A673 (cell line): Measurements from ENCODE around the gene KCNRG. TPM values are rescaled to one million over a fixed set of nuclear protein-coding genes. Genes with fewer than 3 reads are reported as not detected.

Source experiments
- BruUV-seq: library from RNA; stranded (reverse); fragments of 400-500 nt; replicated peaks from 2 replicates; lab custom pipeline; 2021; lab: Mats Ljungman, UMichigan
- CTCF ChIA-PET: fragments of 300-600 bp; sonication (Branson Sonifier 250); formaldehyde crosslinking; loops from one replicate; lab custom pipeline; 2022; ENCODE audit warnings: antibody characterized with exemption; lab: Charles Lee
- POLR2A ChIA-PET: fragments of 300-600 bp; sonication (Branson Sonifier 250); formaldehyde crosslinking; loops from one replicate; lab custom pipeline; 2022; ENCODE audit warnings: antibody characterized with exemption; ENCODE audit not compliant: low non-redundant PET; lab: Charles Lee
- DNase-seq: peaks from one replicate; pipeline ENCODE4 v3.0.0-alpha.2; 2015; ENCODE audit warnings: low spot score
- H3K27ac ChIP-seq: fragments of 200-600 bp; sonication (generic); 2 replicates; pipeline ENCODE4 v1.5.1; 2016; ENCODE audit warnings: mixed run types, low read depth, mild to moderate bottlenecking, mixed read lengths, antibody characterized with exemption, low read length; ENCODE audit not compliant: poor library complexity, severe bottlenecking
- H3K27me3 ChIP-seq: fragments of 200-600 bp; sonication (generic); replicated peaks from 2 replicates; pipeline ENCODE4 v1.6.1; 2017; ENCODE audit warnings: mixed run types, low read depth, mild to moderate bottlenecking, mixed read lengths, antibody characterized with exemption, low read length; ENCODE audit not compliant: insufficient read depth, poor library complexity
- H3K36me3 ChIP-seq: fragments of 200-600 bp; sonication (generic); 2 replicates; pipeline ENCODE4 v1.6.1; 2016; ENCODE audit warnings: mixed run types, mild to moderate bottlenecking, mixed read lengths, antibody characterized with exemption, low read length; ENCODE audit not compliant: insufficient read depth, poor library complexity, severe bottlenecking
- H3K4me1 ChIP-seq: fragments of 200-600 bp; sonication (generic); 2 replicates; pipeline ENCODE4 v1.6.1; 2017; ENCODE audit warnings: mixed run types, mild to moderate bottlenecking, mixed read lengths, antibody characterized with exemption, low read length; ENCODE audit not compliant: insufficient read depth, poor library complexity, severe bottlenecking
- H3K4me3 ChIP-seq: fragments of 200-600 bp; sonication (generic); 2 replicates; pipeline ENCODE4 v1.5.1; 2016; ENCODE audit warnings: low read depth, mixed run types, mild to moderate bottlenecking, mixed read lengths, low read length; ENCODE audit not compliant: poor library complexity, severe bottlenecking
- H3K9me3 ChIP-seq: fragments of 200-600 bp; sonication (generic); 2 replicates; pipeline ENCODE4 v1.6.1; 2016; ENCODE audit warnings: mixed run types, low read depth, mild to moderate bottlenecking, mixed read lengths, antibody characterized with exemption, low read length; ENCODE audit not compliant: poor library complexity, severe bottlenecking
- CTCF ChIP-seq: fragments of 300-800, 200-600 bp; sonication (generic); conservative IDR thresholded peaks from 2 replicates; pipeline ENCODE4 v1.5.1; 2017; ENCODE audit warnings: low read depth, mild to moderate bottlenecking, antibody characterized with exemption, low read length, moderate library complexity, mixed read lengths
- EZH2 ChIP-seq: fragments of 200-600 bp; sonication (generic); IDR thresholded peaks from 2 replicates; pipeline ENCODE4 v1.6.1; 2017; ENCODE audit warnings: borderline replicate concordance, low read depth, mild to moderate bottlenecking, mixed read lengths, antibody characterized with exemption, low read length; ENCODE audit not compliant: poor library complexity, severe bottlenecking
- intact Hi-C: fragments of 100-400 bp; cut with micrococcal nuclease; formaldehyde crosslinking; loops from one replicate; pipeline ENCODE4 v1.10.0; 2022; ENCODE audit not compliant: unreplicated experiment
- microRNA-seq: library from miRNA; unstranded; fragments of <30 nt; microRNA quantifications from one replicate; pipeline ENCODE4 v1.2.0, GENCODE V29; 2021
- total RNA-seq: library from RNA; stranded (reverse); gene quantifications from 2 replicates; pipeline ENCODE4 v1.2.3, GENCODE V29; 2021

Gene KCNRG
- total RNA-seq, 1 experiment from 2014 or later, result 2.1 TPM

GRCh38 chr13:50069261-50069660, 54.0 kb downstream of the KCNRG start:
- ChIA-PET CTCF (no interaction called here), POLR2A (no interaction called here)
- Histone ChIP-seq H3K27ac (peak overlapping the region; percentile 6), H3K4me1 (peaks cover 36% of the 10 kb centered on the region), H3K4me3 (no peak overlapping the region), H3K27me3 (no peaks in the 10 kb centered on the region), H3K36me3 (peaks cover 53% of the 10 kb centered on the region), H3K9me3 (no peaks in the 10 kb centered on the region)
- no TSS peak for BruUV-seq
- TF ChIP-seq EZH2 (no peak), CTCF (no peak)
- intact Hi-C loops, result no loop called here
- DNase-seq, result no peak

GRCh38 chr13:50070186-50070585, 54.9 kb downstream of the KCNRG start:
- peaks cover 53% of the 10 kb centered on the region for H3K36me3 ChIP-seq

More at GRCh38 chr13:50070186-50070585, 54.9 kb downstream of the KCNRG start:
- Histone ChIP-seq H3K4me3 (no peak overlapping the region), H3K27ac (peak overlapping the region; percentile 6), H3K4me1 (peaks cover 42% of the 10 kb centered on the region), H3K9me3 (no peaks in the 10 kb centered on the region), H3K27me3 (no peaks in the 10 kb centered on the region)
- ChIA-PET POLR2A (no interaction called here), CTCF (no interaction called here)
- TF ChIP-seq CTCF (no peak), EZH2 (no peak)
- BruUV-seq, result no TSS peak
- intact Hi-C loops, result no loop called here
- no peak for DNase-seq

Small RNA genes lying within 50 kb of the gene (microRNA-seq; reads per million reads assigned to microRNA genes)
- gene MIR15A (13,175 reads per million, percentile 97 among the genes with 10 or more reads in this experiment), gene MIR16-1 (1,323 reads per million, percentile 84 among the genes with 10 or more reads in this experiment), gene MIR3613 (33.7 reads per million, percentile 50 among the genes with 10 or more reads in this experiment)

Other genes with a start within 250 kb of the KCNRG start
- gene KPNA3, start 222.8 kb upstream of the KCNRG start, total RNA-seq, result 55.9 and 62.0 TPM in 2 replicates
- gene SPRYD7, start 79.1 kb upstream of the KCNRG start, total RNA-seq, result 2.9 and 3.7 TPM in 2 replicates
- 36.9 and 38.7 TPM in 2 replicates for gene TRIM13, start 18.4 kb upstream of the KCNRG start, total RNA-seq